MM.1S (cell line): Measurements from ENCODE around the gene AMBRA1.

ENCODE experiments used
- DNase-seq: peaks from one replicate; pipeline ENCODE4 v3.0.0-alpha.2; 2015
- H2AFZ ChIP-seq: fragments of 300-600 bp; sonication (generic); 2 replicates; pipeline ENCODE4 v1.6.0; 2016; ENCODE audit warnings: antibody characterized with exemption, low read length
- H3F3A ChIP-seq: fragments of 300-600 bp; sonication (generic); 2 replicates; pipeline ENCODE4 v1.6.1; 2016; ENCODE audit warnings: mild to moderate bottlenecking, antibody characterized with exemption, low read length, moderate library complexity, mixed read lengths; ENCODE audit not compliant: insufficient read depth
- H3K27ac ChIP-seq: fragments of 300-600 bp; sonication (generic); 2 replicates; pipeline ENCODE4 v1.5.1; 2016; ENCODE audit warnings: mild to moderate bottlenecking, low read length
- H3K27me3 ChIP-seq: fragments of 300-600 bp; sonication (generic); replicated peaks from 2 replicates; pipeline ENCODE4 v1.6.0; 2016; ENCODE audit warnings: low read length; ENCODE audit not compliant: insufficient read depth
- H3K36me3 ChIP-seq: fragments of 300-600 bp; sonication (generic); replicated peaks from 2 replicates; pipeline ENCODE4 v1.6.1; 2016; ENCODE audit warnings: mild to moderate bottlenecking, low read length, mixed read lengths; ENCODE audit not compliant: insufficient read depth
- H3K4me1 ChIP-seq: fragments of 300-600 bp; sonication (generic); 2 replicates; pipeline ENCODE4 v1.6.1; 2016; ENCODE audit warnings: low read length, mixed read lengths
- H3K4me2 ChIP-seq: fragments of 300-600 bp; sonication (generic); 2 replicates; pipeline ENCODE4 v1.6.0; 2016; ENCODE audit warnings: low read depth, low read length
- H3K4me3 ChIP-seq: fragments of 300-600 bp; sonication (generic); 2 replicates; pipeline ENCODE4 v1.5.1; 2016; ENCODE audit warnings: low read length, mixed read lengths
- H3K79me2 ChIP-seq: fragments of 300-600 bp; sonication (generic); 2 replicates; pipeline ENCODE4 v1.6.1; 2016; ENCODE audit warnings: mixed run types, low read length, mixed read lengths
- H3K9ac ChIP-seq: fragments of 300-600 bp; sonication (generic); 2 replicates; pipeline ENCODE4 v1.6.1; 2016; ENCODE audit warnings: low read length, mixed read lengths
- H3K9me2 ChIP-seq: fragments of 300-600 bp; sonication (generic); replicated peaks from 2 replicates; pipeline ENCODE4 v1.6.1; 2016; ENCODE audit warnings: mild to moderate bottlenecking, low read length, mixed read lengths; ENCODE audit not compliant: insufficient read depth
- H3K9me3 ChIP-seq: fragments of 300-600 bp; sonication (generic); replicated peaks from 2 replicates; pipeline ENCODE4 v1.6.1; 2016; ENCODE audit warnings: mild to moderate bottlenecking, low read length, mixed read lengths; ENCODE audit not compliant: insufficient read depth
- H4K20me1 ChIP-seq: fragments of 300-600 bp; sonication (generic); 2 replicates; pipeline ENCODE4 v1.6.1; 2016; ENCODE audit warnings: mild to moderate bottlenecking, low read length, moderate library complexity, mixed read lengths; ENCODE audit not compliant: insufficient read depth
- EZH2 ChIP-seq: fragments of 300-600 bp; sonication (generic); optimal IDR thresholded peaks from 2 replicates; pipeline ENCODE3; 2017; ENCODE audit warnings: low read depth, mild to moderate bottlenecking, antibody characterized with exemption, low read length, mixed read lengths
- EZH2phosphoT487 ChIP-seq: fragments of 300-600 bp; sonication (generic); IDR thresholded peaks from 2 replicates; pipeline ENCODE4 v1.6.1; 2018; ENCODE audit warnings: antibody characterized with exemption, low read length
- TF ChIP-seq, protein P1 (sequence below): fragments of 300-600 bp; sonication (generic); IDR thresholded peaks from 2 replicates; pipeline ENCODE4 v1.5.1; 2016; ENCODE audit warnings: antibody characterized with exemption, low read length, mixed read lengths

The AMBRA1 gene

DNA sequence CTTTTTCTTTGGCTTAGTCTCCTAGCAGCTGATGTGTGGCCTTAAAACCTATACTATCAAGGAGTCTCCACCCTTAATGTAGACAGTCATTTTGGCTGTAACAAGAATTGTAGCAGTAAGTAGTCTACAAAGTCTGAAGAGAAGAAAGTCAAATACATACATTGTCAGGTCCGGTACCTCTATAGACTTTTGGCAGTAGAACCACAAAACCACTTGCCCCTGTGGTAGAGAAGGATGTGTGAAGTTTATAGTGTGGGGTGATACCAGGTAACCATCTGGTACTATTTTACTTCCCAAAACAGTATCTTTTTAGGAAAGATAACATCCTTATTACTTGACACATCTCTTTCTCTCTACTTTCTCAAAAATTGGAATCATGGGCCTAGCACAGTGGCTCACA lies 38.7 kb upstream of the AMBRA1 start:
- H3K9me2 ChIP-seq = no peaks in the 10 kb centered on the region
- DNase-seq = no peak
- H4K20me1 ChIP-seq = no peaks in the 10 kb centered on the region
- no peaks in the 10 kb centered on the region for H3K4me1 ChIP-seq
- H3K9me3 ChIP-seq = no peaks in the 10 kb centered on the region
- peaks cover 6% of the 10 kb centered on the region; the same call in 1 of the 2 replicates for H3K79me2 ChIP-seq
- no peak overlapping the region for H3K4me3 ChIP-seq
- no peak overlapping the region for H3K27ac ChIP-seq
- H3K36me3 ChIP-seq = no peaks in the 10 kb centered on the region; the same call in 1 of the 2 replicates
- H3K27me3 ChIP-seq = no peaks in the 10 kb centered on the region
- no peak overlapping the region for H3K9ac ChIP-seq
- H2AFZ ChIP-seq = no peak overlapping the region
- H3F3A ChIP-seq = no peaks in the 10 kb centered on the region
- H3K4me2 ChIP-seq = no peak overlapping the region
- TF ChIP-seq, protein P1, sequence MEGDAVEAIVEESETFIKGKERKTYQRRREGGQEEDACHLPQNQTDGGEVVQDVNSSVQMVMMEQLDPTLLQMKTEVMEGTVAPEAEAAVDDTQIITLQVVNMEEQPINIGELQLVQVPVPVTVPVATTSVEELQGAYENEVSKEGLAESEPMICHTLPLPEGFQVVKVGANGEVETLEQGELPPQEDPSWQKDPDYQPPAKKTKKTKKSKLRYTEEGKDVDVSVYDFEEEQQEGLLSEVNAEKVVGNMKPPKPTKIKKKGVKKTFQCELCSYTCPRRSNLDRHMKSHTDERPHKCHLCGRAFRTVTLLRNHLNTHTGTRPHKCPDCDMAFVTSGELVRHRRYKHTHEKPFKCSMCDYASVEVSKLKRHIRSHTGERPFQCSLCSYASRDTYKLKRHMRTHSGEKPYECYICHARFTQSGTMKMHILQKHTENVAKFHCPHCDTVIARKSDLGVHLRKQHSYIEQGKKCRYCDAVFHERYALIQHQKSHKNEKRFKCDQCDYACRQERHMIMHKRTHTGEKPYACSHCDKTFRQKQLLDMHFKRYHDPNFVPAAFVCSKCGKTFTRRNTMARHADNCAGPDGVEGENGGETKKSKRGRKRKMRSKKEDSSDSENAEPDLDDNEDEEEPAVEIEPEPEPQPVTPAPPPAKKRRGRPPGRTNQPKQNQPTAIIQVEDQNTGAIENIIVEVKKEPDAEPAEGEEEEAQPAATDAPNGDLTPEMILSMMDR = no peak

DNA sequence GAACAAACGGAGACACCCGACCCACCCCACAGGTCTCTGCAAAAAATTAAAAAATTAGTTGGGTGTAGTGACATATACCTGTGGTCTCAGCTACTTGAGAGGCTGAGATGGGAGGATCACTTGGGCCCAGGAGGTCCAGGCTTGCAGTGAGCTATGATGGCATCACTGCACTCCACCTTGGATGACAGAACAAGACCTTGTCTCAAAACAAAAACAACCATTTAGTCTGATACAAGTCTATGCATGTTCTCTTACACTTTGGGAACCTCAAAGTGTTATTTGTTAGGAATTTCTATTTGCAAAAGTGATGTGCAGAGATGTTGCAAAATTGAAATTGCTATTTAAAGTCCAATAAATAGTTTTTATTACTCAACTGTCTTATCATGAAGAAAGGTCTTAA lies 37.9 kb upstream of the AMBRA1 start:
- H4K20me1 ChIP-seq = no peaks in the 10 kb centered on the region
- no peak overlapping the region for H3K4me2 ChIP-seq
- H3F3A ChIP-seq = no peaks in the 10 kb centered on the region
- DNase-seq = no peak
- no peaks in the 10 kb centered on the region for H3K27me3 ChIP-seq
- no peaks in the 10 kb centered on the region for H3K4me1 ChIP-seq
- H3K79me2 ChIP-seq = peaks cover 8% of the 10 kb centered on the region
- no peak overlapping the region for H3K27ac ChIP-seq
- no peak for TF ChIP-seq EZH2
- TF ChIP-seq, protein P1 = no peak
- no peak for TF ChIP-seq EZH2phosphoT487
- no peaks in the 10 kb centered on the region for H3K9me3 ChIP-seq
- no peak overlapping the region for H2AFZ ChIP-seq
- H3K9me2 ChIP-seq = no peaks in the 10 kb centered on the region
- H3K36me3 ChIP-seq = no peaks in the 10 kb centered on the region; the same call in 1 of the 2 replicates
- H3K4me3 ChIP-seq = no peak overlapping the region
- H3K9ac ChIP-seq = no peak overlapping the region

DNA sequence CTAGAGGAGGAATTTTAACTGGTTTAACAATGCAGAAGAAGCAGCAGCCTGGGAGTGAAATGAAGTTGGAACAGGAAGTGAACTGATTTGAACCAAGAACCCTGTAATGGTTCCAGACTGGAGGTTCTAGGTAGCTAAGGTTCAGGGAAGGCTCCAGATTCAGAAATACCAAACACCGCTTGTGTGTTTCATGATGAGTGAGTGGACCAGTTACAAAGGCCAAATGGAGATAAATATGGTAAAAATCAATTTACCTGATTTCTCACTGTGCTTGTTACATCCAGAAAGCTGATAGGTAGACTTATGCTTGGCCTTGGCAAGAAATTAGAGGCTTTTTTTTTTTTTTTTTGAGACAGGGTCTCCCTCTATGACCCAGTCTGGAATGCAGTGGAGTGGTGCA lies 36.4 kb upstream of the AMBRA1 start:
- H3K79me2 ChIP-seq = peaks cover 17% of the 10 kb centered on the region
- no peaks in the 10 kb centered on the region for H3K9me2 ChIP-seq
- no peak overlapping the region for H2AFZ ChIP-seq
- H3K4me2 ChIP-seq = no peak overlapping the region
- DNase-seq = no peak
- no peak overlapping the region for H3K27ac ChIP-seq
- no peaks in the 10 kb centered on the region for H3F3A ChIP-seq
- H3K4me3 ChIP-seq = no peak overlapping the region
- no peaks in the 10 kb centered on the region for H3K4me1 ChIP-seq
- no peak overlapping the region for H3K9ac ChIP-seq
- H3K36me3 ChIP-seq = no peaks in the 10 kb centered on the region; the same call in 1 of the 2 replicates
- no peaks in the 10 kb centered on the region for H4K20me1 ChIP-seq
- no peaks in the 10 kb centered on the region for H3K27me3 ChIP-seq
- H3K9me3 ChIP-seq = no peaks in the 10 kb centered on the region
- TF ChIP-seq EZH2 (no peak), EZH2phosphoT487 (no peak)
- TF ChIP-seq, protein P1 = no peak
